AG08395 (cell line): ENCODE data around the gene TBCK.
"Not testable (repeated sequence)": the region's sequence is repeated elsewhere in the genome, so short reads cannot be mapped to it uniquely, and the experiment has no call there.

Experiments
- DNase-seq: peaks from one replicate; pipeline ENCODE4 v3.0.0; 2012; ENCODE audit warnings: mixed read lengths, low spot score

The TBCK gene

DNA sequence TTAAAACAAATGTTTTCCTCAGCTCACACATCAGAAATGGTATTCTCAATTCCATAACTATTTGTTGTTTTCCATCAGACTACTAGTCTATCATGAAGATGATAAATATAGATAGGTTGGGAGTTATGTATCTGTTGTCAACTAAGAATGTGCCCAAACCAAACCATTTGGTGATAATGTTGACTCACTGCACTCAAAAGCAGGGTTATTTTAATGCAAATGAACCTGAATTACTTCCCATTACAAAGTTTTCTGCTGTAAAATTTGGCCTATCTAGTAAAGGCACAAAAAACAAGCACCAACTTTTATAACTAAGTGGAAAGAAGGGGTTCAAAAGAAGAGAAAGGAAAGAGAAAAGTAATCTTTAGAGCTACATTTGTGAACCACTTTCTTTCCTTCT is 93.5 kb downstream of the TBCK start:
- DNase-seq = no peak

DNA sequence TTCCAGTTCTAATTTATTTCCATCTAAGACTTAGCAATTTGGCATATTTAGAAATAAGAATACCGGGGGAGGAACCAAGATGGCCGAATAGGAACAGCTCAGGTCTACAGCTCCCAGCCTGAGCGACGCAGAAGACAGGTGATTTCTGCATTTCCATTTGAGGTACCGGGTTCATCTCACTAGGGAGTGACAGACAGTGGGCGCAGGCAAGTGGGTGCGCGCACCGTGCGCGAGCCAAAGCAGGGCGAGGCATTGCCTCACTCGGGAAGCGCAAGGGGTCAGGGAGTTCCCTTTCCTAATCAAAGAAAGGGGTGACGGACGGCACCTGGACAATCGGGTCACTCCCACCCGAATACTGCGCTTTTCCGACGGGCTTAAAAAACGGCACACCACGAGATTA is 102.7 kb downstream of the TBCK start:
- DNase-seq = not testable (repeated sequence)

DNA sequence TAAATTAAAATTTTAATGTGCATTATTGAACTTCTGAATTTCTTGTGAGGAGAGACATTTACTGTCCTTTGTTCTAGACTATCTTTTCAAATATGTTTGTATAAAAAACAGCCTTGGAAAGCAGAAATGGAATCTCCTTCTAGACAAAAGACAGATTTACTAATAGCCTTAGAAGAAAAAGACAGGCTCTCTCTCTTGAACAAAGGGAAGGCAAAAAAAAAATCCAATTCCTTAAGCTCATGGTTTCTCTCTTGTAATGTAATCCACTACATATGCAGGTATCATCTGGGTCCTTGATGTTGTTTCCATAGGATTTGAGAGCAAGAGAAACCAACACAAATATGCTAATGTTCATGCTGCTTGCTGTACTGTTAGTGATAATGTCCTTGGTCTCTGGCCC is 106.0 kb downstream of the TBCK start:
- no peak for DNase-seq

DNA sequence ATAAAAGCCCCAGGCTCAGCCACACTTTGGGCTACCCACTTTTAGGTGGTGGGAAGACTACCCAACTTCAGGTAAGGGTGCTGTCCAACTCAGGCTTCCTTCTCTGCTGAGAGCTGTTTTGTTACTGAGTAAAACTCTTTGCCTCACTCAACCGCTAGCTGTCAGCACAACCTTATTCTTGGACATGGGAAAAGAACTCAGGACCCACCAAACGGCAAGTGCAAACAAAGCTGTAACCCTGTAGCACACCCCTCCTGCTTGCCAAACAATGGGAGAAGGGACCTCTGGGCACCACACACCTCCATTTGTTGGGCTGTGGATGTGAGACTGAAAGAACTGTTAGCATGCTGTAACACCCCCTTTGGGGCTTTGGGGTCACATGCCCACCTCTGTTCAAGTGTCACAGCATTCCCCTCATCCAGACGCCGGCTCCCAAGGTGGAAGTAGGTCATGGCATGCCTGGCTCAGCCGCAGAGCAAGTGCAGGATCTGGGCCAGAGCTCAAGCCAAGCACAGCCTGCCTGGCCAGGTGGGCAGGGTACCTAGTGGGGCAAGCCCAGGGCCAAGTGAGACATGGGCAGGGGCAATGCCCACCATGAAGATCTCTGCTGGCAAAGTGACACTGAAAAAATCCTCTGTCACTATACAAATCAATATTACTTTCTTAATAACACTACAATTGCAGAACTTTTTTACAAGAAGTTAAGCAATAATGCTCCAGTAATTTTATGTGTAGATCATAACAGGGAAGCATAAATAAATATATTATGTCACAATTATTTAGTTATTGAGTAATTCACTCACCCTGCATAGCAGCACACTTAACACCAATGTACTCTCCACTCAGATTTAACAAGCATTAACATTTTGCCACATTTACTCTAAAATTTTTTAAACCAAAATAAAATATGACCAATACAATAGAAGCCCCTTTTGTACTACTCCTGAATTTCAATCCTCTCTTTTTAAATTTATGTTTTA is 107.2 kb downstream of the TBCK start:
- no peak for DNase-seq

DNA sequence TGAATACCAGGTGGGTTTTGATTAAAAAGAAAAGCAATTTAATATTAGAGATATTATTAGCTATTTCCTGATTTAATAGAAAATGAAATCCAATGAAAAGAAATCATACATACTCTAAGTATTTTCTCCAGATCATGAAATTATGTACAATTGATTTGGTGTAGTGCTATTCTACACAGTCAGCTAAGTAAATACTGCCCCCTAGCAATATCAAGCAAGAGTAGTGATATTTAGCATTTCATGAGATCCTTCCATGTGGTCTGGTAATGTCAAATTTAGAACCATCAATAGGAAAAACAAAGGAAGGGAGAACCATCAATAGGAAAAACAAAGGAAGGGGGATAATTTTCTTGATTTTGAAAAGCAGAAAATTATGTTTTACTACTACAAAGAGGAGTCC is 114.6 kb downstream of the TBCK start:
- DNase-seq = peak; percentile 6

DNA sequence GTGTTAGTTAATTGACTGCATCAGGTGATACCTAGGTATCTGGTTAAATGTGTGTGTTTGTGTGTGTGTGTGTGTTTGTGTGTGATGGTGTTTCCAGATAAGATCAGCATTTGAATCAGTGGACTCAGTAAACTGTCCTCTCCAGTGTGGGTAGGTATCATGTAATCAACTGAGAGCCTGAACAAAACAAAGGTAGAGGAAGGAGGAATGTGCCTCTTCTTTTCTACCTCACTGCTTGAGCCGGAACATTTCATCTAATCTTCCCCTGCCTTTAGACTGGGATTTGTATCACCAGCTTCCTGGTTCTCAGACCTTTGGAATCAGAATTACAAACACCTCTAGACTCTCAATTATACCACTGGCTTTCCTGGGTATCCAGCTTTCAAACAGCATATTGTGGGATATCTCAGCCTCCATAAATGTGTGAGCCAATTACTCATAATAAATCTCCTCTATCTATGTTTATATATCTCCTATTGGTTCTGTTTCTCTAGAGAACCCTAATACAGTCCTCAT is 120.5 kb downstream of the TBCK start:
- DNase-seq = no peak

DNA sequence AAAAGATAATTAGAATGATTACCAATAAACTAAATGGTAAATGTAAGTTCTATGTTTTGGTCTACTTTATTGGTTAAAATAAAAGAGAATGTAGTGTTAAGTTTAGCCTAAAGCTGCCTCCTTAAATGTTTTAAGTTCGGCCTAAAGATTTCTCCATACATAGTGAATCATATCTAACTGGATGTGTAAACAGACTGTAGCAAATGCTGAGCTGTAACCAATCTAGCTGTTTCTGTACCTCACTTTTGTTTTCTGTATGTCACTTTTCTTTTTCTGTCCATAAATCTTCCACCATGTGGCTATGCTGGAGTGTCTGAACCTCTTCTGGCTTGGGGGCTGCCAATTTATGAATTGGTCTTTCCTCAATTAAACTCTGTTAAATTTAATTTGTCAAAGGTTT is 121.2 kb downstream of the TBCK start:
- no peak for DNase-seq

DNA sequence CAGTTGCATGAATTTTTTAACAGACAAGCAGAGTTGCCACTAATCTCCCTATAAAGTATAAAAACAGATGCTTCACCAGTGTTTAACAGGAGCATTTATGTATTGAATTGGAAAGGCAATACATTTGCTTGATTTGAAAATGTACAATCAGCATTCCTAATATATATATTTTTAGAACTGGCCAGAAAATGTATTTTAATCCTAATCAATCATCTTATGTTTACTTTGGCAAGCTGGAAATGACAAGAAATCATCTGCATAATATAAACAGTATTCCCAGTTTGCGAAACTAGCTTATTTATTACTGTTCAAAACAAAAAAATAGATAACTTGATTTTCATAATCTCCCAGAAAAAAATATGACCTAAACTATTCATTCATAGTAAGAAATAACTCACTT is 123.9 kb downstream of the TBCK start:
- DNase-seq = no peak

DNA sequence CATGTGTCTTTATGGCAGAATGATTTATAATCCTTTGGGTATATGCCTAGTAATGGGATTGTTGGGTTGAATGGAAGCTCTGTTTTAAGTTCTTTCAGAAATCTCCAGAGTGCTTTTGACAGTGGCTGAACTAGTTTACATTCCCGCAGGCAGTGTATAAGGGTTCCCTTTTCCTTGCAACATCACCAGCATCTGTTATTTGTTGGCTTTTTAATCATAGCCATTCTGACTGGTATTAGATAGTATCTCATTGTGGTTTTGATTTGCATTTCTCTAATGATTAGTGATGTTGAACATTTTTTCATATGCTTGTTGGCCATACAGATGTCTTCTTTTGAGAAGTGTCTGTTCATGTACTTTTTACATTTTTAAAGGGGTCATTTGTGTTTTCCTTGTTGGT is 129.8 kb downstream of the TBCK start:
- DNase-seq = no peak

DNA sequence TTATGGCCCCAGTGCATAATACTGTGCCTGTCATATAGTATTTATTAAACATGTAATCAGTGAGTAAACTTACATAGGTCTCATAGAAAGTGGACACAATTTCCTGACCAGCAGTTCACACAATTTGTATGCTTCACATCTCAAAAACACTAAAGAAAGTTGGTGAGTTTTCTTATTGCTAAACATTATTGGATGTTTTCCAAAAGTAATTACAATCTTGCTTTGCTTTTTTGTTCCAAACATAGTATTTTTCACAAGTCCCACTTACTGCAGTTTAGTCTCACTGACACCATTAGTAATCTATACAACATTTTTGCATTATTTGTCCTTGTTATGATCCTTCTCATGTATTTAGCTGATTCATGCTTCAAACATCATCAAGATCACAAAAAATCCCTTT is 132.5 kb downstream of the TBCK start:
- no peak for DNase-seq

DNA sequence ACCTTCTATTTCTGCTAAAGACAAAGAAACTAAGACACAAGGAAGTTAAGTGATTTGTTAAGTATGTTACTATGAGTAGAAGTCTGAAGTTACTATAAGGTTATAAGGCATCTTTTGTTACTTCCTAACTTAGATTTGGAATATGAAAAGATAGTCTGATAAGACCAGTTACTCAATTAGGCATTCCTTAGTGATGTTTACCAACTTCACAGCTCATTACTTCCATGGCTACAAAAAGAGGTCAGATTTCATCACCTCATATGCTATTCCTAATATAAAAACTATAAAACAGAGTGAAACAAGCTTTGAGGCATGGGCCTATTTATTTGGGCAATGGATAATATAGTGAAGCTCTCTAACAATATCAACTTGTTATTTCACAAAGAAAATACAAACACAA is 143.1 kb downstream of the TBCK start:
- DNase-seq = no peak

DNA sequence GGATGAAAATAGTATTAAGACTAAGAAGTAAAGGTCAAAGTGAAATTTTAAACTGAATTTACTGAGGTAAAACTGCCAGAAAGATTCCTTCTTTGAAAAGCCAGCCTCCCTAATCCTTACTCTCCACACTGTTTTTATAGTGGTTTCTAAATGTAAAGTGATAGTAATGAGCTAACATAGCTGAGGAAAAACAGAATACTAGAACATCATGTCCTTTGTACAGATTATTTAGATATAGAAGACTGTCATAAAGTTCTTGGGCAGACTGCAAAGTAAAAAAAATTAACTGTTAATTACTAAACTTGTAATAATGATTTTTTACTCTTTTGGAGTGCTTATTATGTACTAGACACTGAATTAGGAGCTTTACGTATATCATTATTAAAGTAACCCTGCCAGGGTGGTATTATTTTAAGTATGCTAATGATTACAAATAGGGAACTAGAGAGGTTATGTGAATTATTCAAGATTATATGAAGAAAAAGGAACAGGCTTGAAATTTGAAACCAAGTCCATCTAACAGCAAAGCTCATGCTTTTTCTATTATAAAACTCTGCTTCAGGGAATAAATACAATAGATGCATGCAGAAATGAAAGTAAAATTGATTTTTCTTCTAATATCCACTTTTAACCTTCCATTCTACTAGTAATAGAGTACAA is 150.5 kb downstream of the TBCK start:
- no peak for DNase-seq

DNA sequence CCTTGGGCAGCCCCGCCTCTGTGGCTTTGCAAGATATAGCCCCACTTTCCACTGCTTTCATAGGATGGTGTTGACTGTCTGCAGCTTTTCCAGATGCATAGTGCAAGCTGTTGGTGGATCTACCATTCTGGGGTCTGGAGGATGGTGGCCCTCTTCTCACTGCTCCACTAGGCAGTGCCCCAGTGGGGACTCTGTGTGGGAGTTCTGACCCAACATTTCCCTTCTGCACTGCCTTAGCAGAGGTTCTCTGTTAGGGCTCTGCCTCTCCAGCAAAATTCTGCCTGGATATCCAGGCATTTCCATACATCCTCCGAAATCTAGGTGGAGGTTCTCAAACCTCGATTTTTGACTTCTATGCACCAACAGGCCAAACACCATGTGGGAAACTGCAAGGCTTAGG is 153.7 kb downstream of the TBCK start:
- no peak for DNase-seq

DNA sequence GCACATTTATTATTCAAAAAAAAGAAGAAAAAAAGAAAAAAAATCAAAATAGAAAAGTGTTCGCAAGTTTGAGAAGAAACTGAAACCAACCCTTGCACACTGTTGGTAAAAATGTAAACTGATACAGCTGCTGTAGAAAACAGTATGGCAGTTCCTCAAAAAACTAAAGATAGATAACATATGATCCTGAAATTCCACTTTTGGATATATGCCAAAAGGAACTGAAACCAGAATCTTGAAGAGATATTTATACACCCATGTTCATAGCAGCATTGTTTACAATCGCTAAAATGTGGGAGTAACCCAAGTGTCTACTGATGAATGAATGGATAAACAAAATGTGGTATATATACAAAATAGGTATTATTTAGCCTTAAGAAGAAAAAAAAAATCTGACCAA is 155.4 kb downstream of the TBCK start:
- DNase-seq = no peak

DNA sequence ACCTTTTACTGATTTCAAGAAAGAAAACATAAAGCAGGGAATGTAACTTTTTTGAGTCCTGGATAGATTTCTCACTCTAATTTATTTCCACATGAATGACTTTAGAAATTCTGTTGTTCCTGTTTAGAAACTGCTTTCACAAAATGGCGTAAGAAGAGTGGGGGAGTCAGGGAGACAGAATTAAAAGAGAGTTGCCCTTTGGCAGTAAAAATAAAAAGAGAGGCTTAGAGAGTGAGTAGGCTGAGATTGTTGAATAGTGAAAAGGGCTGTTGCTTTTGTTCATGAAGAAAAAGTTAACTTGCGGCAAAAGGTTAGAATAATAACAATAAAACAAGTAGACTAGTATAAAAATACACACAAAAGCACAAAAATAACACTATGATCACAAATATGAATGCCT is 166.1 kb downstream of the TBCK start:
- DNase-seq = no peak

DNA sequence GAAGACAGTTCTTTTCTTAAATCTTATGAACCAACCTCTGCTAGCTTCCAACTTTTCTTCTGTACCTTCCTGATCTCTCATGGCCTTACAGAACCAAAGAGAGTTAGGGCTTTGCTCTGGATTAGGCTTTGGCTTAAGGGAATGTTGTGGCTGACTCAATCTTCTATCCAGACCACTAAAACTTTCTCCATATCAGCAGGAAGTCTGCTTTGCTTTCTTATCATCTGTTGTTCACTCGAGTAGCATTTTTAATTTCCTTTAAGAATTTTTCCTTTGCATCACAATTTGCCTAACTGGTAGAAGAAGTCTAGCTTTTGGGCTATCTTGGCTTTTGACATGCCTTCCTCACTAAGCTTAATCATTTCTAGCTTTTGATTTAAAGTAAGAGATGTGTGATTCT is 167.0 kb downstream of the TBCK start:
- DNase-seq = no peak

DNA sequence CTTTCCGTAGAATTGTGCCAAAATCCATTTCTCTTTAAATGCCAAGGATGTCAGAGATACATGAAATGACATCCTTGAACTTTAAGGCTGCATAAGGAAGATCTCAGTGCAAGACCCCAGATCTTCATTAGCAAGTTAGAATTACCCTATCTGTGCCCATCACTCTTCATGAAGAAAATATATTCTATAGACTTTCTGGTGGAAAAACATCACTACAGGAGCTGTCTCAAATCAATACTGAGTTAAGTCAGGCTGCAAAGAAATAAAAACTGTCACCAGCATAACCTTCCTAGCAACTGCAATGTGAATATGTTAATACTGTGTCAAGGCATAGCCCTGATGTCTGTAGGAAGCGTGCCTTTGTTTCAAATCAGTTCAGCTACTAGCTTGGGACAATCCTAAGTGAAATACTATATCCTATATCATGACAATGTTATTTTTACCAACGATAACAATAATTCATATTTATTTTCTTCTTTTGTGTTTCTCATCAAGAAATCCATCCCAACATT is 173.3 kb downstream of the TBCK start:
- no peak for DNase-seq

DNA sequence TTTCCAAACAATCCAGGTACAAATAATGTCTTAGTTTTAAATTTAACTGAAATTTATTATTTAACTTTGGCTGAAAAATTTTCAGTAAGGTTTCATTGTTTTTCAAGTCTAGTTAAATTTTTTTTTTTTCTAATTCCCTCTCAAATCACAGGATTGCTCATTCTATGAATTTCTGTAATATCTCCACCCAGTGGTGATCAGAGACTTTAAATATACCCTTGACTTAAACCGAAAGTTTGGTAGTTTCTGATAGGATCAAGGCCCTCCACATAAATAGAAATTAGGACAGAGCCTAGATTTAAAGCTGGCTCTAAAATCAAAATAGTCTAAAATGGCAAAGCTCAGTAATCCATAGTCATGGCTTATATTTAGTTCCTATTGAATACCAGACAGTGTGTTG is 175.4 kb downstream of the TBCK start:
- DNase-seq = no peak

DNA sequence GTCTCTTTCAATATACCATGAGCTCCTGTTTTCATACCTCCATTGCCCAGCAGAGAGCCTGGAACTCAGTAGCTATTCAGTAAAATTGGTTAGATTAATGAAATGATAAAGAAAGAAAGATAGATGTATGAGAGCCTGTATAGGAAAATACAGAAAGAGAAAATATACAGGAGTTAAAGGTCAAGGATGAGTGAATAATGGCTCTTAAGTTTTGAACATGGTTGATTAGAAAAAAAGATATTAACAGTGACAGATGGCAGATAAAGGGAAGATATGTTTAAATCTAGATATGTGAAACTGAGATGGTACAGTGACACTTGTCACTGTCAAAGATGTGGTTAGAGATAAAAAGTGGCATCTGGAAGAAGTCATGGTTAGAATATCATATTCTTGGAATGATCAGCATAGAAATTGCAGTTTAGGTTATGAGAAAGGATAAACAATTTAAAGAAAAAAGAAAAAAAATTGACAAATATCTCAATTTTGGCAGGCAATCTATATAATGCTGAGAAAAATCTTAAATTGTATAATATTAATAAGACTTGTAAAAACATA is 179.2 kb downstream of the TBCK start:
- no peak for DNase-seq

DNA sequence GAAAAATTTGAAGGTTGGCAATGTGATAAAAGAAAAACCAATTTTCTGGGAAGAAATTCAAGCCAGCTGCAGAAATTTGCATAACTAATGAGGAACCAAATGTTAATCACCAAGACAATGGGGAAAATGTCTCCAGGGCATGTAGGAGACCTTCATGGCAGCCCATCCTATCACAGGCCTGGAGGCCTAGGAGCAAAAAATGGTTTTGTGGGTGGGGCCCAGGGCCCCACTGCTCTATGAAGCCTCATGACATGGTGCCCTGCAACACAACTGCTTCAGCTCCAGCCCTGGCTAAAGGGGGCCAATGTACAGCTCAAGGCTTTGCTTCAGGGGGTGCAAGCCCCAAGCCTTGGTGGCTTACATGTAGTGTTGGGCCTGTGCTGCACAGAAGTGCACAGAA is 184.0 kb downstream of the TBCK start:
- no peak for DNase-seq

DNA sequence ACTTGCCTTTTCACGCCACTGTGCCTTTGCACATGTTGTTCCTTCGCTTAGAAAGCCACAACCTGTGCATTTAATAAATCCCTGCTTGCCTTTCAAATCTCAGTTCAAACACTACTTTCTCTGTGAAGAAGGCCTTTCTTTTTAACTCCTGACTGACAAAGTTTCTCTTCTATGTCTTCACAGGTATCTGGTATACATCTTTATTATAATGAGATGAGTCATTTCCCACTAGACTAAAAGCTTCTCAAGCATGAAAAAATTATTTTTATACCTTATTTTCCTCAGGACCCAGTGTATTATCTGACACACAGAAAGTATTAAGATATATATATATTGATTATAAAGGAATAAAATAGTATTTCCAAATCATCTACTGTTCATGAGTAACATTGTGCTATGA is 189.9 kb downstream of the TBCK start:
- no peak for DNase-seq

DNA sequence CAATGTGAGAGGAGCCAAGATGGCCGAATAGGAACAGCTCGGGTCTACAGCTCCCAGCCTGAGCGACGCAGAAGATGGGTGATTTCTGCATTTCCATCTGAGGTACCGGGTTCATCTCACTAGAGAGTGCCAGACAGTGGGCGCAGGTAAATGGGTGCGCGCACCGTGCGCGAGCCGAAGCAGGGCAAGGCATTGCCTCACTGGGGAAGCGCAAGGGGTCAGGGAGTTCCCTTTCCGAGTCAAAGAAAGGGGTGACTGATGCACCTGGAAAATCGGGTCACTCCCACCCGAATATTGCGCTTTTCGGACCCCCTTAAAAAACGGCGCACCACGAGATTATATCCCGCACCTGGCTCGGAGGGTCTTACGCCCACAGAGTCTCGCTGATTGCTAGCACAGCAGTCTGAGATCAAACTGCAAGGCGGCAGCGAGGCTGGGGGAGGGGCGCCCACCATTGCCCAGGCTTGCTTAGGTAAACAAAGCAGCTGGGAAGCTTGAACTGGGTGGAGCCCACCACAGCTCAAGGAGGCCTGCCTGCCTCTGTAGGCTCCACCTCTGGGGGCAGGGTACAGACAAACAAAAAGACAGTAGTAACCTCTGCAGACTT is 196.0 kb downstream of the TBCK start:
- DNase-seq = not testable (repeated sequence)
